K562 (cell line): ENCODE data around the gene MET. TPM values are rescaled to one million over a fixed set of nuclear protein-coding genes. Genes with fewer than 3 reads are reported as not detected.
A peak's percentile ranks its signal among the peaks of the same experiment; 100 is the strongest.

ENCODE experiments used
- ATAC-seq: fragments of 200-7000 bp; cut with Tn5 transposase; 3 replicates; pipeline ENCODE4 v1.9.1; 2020; ENCODE audit warnings: moderate library complexity
- BruUV-seq: library from RNA; stranded (reverse); fragments of 400-500 nt; replicated peaks from 2 replicates; lab custom pipeline; 2021; lab: Mats Ljungman, UMichigan
- CTCF ChIA-PET: fragments of 300-600 bp; formaldehyde crosslinking; extraction: SDS; loops from one replicate; lab custom pipeline; 2021; ENCODE audit warnings: low intra/inter-chr PET ratio; lab: Yijun Ruan, JAX
- POLR2A ChIA-PET: fragments of 300-600, 350-650 bp; sonication (Branson Sonifier 250); formaldehyde crosslinking; extraction: SDS; loops from one replicate; lab custom pipeline; 2021; ENCODE audit warnings: antibody characterized with exemption, inconsistent platforms; lab: Yijun Ruan, JAX
- DNase-seq, 4 experiments: peaks; one replicate each; pipeline versions ENCODE4 v3.0.0 to v3.0.0-alpha.2; 2011 to 2018; ENCODE audit warnings: low spot score in 3 of 4, mixed read lengths in 3 of 4; ENCODE audit errors: extremely low read depth in 1 of 4
- FAIRE-seq: peaks from 2 replicates; lab custom pipeline; 2011; peaks lifted over from hg19 to GRCh38; lab: Jason Lieb, UNC
- H2AFZ ChIP-seq: 2 replicates; pipeline ENCODE4 v1.6.0; 2011; ENCODE audit warnings: low read depth, low read length, control low read depth, inconsistent platforms
- H3K27ac ChIP-seq: fragments of 200-600 bp; 3 replicates; pipeline ENCODE4 v1.8.0; 2011; ENCODE audit warnings: low read depth, mild to moderate bottlenecking, control low read depth, inconsistent platforms, low read length, moderate library complexity, mixed read lengths; ENCODE audit errors: extremely low read depth
- H3K27me3 ChIP-seq, 2 experiments: fragments of 300-600 bp in 1 of 2; 2 replicates in 1 of 2; 3 replicates in 1 of 2; pipeline versions ENCODE4 v1.6.0 to v1.8.0; 2011; ENCODE audit warnings: inconsistent platforms in 2 of 2, low read length in 2 of 2, mild to moderate bottlenecking in 1 of 2, mixed read lengths in 1 of 2, moderate library complexity in 1 of 2; ENCODE audit not compliant: control insufficient read depth in 2 of 2, insufficient read depth in 2 of 2
- H3K36me3 ChIP-seq: fragments of 300-600 bp; 3 replicates; pipeline ENCODE4 v1.8.0; 2011; ENCODE audit warnings: mild to moderate bottlenecking, low read length, inconsistent platforms; ENCODE audit not compliant: control insufficient read depth, insufficient read depth
- H3K4me1 ChIP-seq, 2 experiments: fragments of 200-600 bp in 1 of 2; replicated peaks in 1 of 2; 2 replicates in 1 of 2; 3 replicates in 1 of 2; pipeline versions ENCODE4 v1.5.1 to v1.8.0; 2011; ENCODE audit warnings: inconsistent platforms in 2 of 2, low read length in 2 of 2, mild to moderate bottlenecking in 1 of 2, mixed read lengths in 1 of 2, moderate library complexity in 1 of 2; ENCODE audit not compliant: control insufficient read depth in 2 of 2, insufficient read depth in 2 of 2
- H3K4me2 ChIP-seq: 2 replicates; pipeline ENCODE4 v1.6.1; 2011; ENCODE audit warnings: low read length, control low read depth, inconsistent platforms, mixed read lengths; ENCODE audit not compliant: insufficient read depth
- H3K4me3 ChIP-seq: fragments of 200-600 bp; sonication (generic), shearing (Covaris generic); 2 replicates; pipeline ENCODE4 v1.5.1; 2016; ENCODE audit warnings: control low read depth, inconsistent platforms
- H3K79me2 ChIP-seq: fragments of 200-600 bp; 3 replicates; pipeline ENCODE4 v1.8.0; 2011; ENCODE audit warnings: low read length, inconsistent platforms; ENCODE audit not compliant: control insufficient read depth, insufficient read depth
- H3K9ac ChIP-seq, 2 experiments: 2 replicates each; pipeline versions ENCODE4 v1.6.0 to v1.6.1; 2011; ENCODE audit warnings: low read depth in 2 of 2, low read length in 2 of 2, control low read depth in 1 of 2, inconsistent platforms in 1 of 2, mild to moderate bottlenecking in 1 of 2, mixed read lengths in 1 of 2; ENCODE audit not compliant: insufficient read depth in 1 of 2
- H3K9me1 ChIP-seq: one replicate; pipeline ENCODE4 v1.6.0; 2011; ENCODE audit warnings: inconsistent platforms, mild to moderate bottlenecking, low read length, moderate library complexity; ENCODE audit not compliant: control insufficient read depth, insufficient read depth
- H3K9me3 ChIP-seq: replicated peaks from 2 replicates; pipeline ENCODE4 v1.5.1; 2011; ENCODE audit warnings: low read depth, low read length, inconsistent platforms; ENCODE audit not compliant: control insufficient read depth, insufficient read depth
- H4K20me1 ChIP-seq: replicated peaks from 2 replicates; pipeline ENCODE4 v1.6.1; 2011; ENCODE audit warnings: low read length, inconsistent platforms, mixed read lengths; ENCODE audit not compliant: control insufficient read depth, insufficient read depth
- JUND ChIP-seq, 2 experiments: IDR thresholded peaks; 2 replicates in 1 of 2; 3 replicates in 1 of 2; pipeline ENCODE4 v1.6.1; 2011; ENCODE audit warnings: borderline replicate concordance in 2 of 2, low read depth in 2 of 2, low read length in 2 of 2, improper control_type of control experiment in 1 of 2, missing biosample characterization in 1 of 2, missing genetic modification characterization in 1 of 2, missing genetic modification reagents in 1 of 2
- KLF6 ChIP-seq: fragments of 250-450 bp; sonication (Bioruptor Pico); IDR thresholded peaks from 2 replicates; pipeline ENCODE4 v1.4.0; 2020; ENCODE audit warnings: mild to moderate bottlenecking, moderate library complexity, borderline replicate concordance
- NR0B1 ChIP-seq: fragments of 450-650 bp; IDR thresholded peaks from one replicate; pipeline ENCODE4 v1.6.1; 2018; ENCODE audit warnings: mild to moderate bottlenecking, moderate library complexity; ENCODE audit not compliant: partially characterized antibody
- PKNOX1 ChIP-seq: fragments of 450-650 bp; IDR thresholded peaks from 2 replicates; pipeline ENCODE4 v1.6.1; 2016
- THRB ChIP-seq: fragments of 450-650 bp; formaldehyde crosslinking; conservative IDR thresholded peaks from 2 replicates; pipeline ENCODE4 v1.4.0; 2022; ENCODE audit warnings: mild to moderate bottlenecking, missing genetic modification characterization
- ZBTB7A ChIP-seq: IDR thresholded peaks from 2 replicates; pipeline ENCODE4 v1.6.1; 2011; ENCODE audit warnings: low read depth, mild to moderate bottlenecking, low read length, moderate library complexity, borderline replicate concordance; ENCODE audit not compliant: control insufficient read depth
- WGBS: fragments of 100-300 bp; shearing (Covaris generic); methylation state at CpG from one replicate; pipeline ENCODE4 v1.1.6; 2016; ENCODE audit warnings: low coverage, mixed read lengths; ENCODE audit not compliant: insufficient coverage; ENCODE audit errors: missing lambda C conversion rate; 5-methylcytosine and 5-hydroxymethylcytosine counted together
- in situ Hi-C: fragments of 300-500 bp; cut with MboI; formaldehyde crosslinking; loops from 4 replicates; pipeline ENCODE4 v1.15.0; 2018; ENCODE audit warnings: inconsistent platforms, mixed read lengths
- intact Hi-C: fragments of 100-400 bp; cut with micrococcal nuclease; formaldehyde crosslinking; loops from 2 replicates; pipeline ENCODE4 v1.14.2; 2022
- polyA plus RNA-seq, 8 experiments: library from polyadenylated mRNA; depleted of rRNA in 4 of 8; stranded (reverse) in 5 of 8; unstranded in 3 of 8; fragments of >200 nt; fragmentation: Nextera tagmentation in 2 of 8; fragmentation: Illumina TruSeq in 1 of 8; extraction: Ambion mirVana in 2 of 8; extraction: Trizol in 1 of 8; gene quantifications; 2 replicates each; pipeline versions ENCODE4 v1.2.1 to v1.2.3, GENCODE V29; 2011 to 2014; ENCODE audit warnings: inconsistent platforms in 1 of 8, missing spikeins in 1 of 8
- total RNA-seq, 7 experiments: library from RNA; depleted of rRNA in 6 of 7; stranded (reverse); fragments of >200 nt in 6 of 7; fragmentation: Illumina TruSeq in 2 of 7; extraction: Trizol in 2 of 7; gene quantifications; 2 replicates each; pipeline versions ENCODE4 v1.2.1 to v1.2.3, GENCODE V29; 2011 to 2021; ENCODE audit warnings: low replicate concordance in 1 of 7

The MET gene
- total and polyA plus RNA-seq, 9 of the 15 experiments (the other 6 are each of a cell fraction or from before 2014, with no cell fraction given), result 0.84 to 2.4 (median 1.1) TPM

- TF ChIP-seq JUND (IDR thresholded peaks at IDR 0.05; ENCODE audit: borderline replicate concordance, low read depth, low read length) (no peak), JUND (tag; IDR thresholded peaks at IDR 0.05; ENCODE audit: borderline replicate concordance, low read depth, low read length) (peak; percentile 48; the same call in 1 of the 3 replicates), PKNOX1 (peak; percentile 90), NR0B1 (no peak)
- TF ChIP-seq, all 486 proteins: peak for 8
Measured at GRCh38 chr7:116691664-116692063, 19.7 kb downstream of the MET start (continued).

GRCh38 chr7:116692401-116693308 lies 20.7 kb downstream of the MET start:
- Histone ChIP-seq H2AFZ (no peak overlapping the region), H3K27ac (no peak overlapping the region), H3K4me2 (no peak overlapping the region), H3K9me1 (no peaks in the 10 kb centered on the region), H3K9ac (no peak overlapping the region), H3K79me2 (no peaks in the 10 kb centered on the region), H3K27me3 (peaks cover 2 to 3% of the 10 kb centered on the region in 2 experiments; a peak in 3 of 5 replicates), H3K9me3 (no peaks in the 10 kb centered on the region), H3K4me3 (no peak overlapping the region), H3K4me1 (no peaks in the 10 kb centered on the region), H3K36me3 (no peaks in the 10 kb centered on the region), H4K20me1 (no peaks in the 10 kb centered on the region)
- WGBS, result 2% methylated on average over 5 of the region's 5 CpGs
- POLR2A ChIA-PET, result interaction anchor here (0.6 kb wide), 1 partner anchor 46 kb away, joined by 3 read pairs; no protein-coding TSS in a partner anchor
- no peak for FAIRE-seq
- CTCF ChIA-PET, result no interaction called here
- in situ Hi-C loops (no loop called here), intact Hi-C loops (no loop called here)
- ATAC-seq, result no peak
- no peak for DNase-seq
- TF ChIP-seq THRB (CRISPR knock-in tag) (no peak), ZBTB7A (no peak), KLF6 (CRISPR knock-in tag) (no peak)
- no TSS peak for BruUV-seq
